ENCODE results near the gene TKTL1. TPM values are rescaled to one million over a fixed set of nuclear protein-coding genes. Genes with fewer than 3 reads are reported as not detected.

Gene TKTL1
- total RNA-seq, 1 experiment from 2014 or later, result not detected

GRCh38 chrX:154320406-154320805, 24.8 kb downstream of the TKTL1 start:
- Histone ChIP-seq H3K27ac (no peak overlapping the region), H3K4me1 (replicated peaks) (peaks cover 10% of the 10 kb centered on the region), H3K27me3 (replicated peaks) (0 out of 2 replicates have a peak, but pooled peaks cover 3% of the 10 kb centered on the region), H3K4me3 (no peak overlapping the region), H3K36me3 (no peaks in the 10 kb centered on the region), H3K9me3 (replicated peaks) (no peaks in the 10 kb centered on the region)
- no peak for DNase-seq (ENCODE audit: low read depth in 1 of 2, low spot score in 2 of 2)

- 0 out of 2 replicates have a peak, but pooled peaks cover 3% of the 10 kb centered on the region for H3K27me3 ChIP-seq (replicated peaks)
- DNase-seq (ENCODE audit: low read depth in 1 of 2, low spot score in 2 of 2), result no peak
- H3K27ac ChIP-seq, result no peak overlapping the region
- H3K4me3 ChIP-seq, result no peak overlapping the region
- peaks cover 10% of the 10 kb centered on the region for H3K4me1 ChIP-seq (replicated peaks)
- no peaks in the 10 kb centered on the region for H3K9me3 ChIP-seq (replicated peaks)
- H3K36me3 ChIP-seq, result no peaks in the 10 kb centered on the region
Measured at GRCh38 chrX:154321152-154321551, 25.6 kb downstream of the TKTL1 start.

GRCh38 chrX:154321594-154321993, 26.0 kb downstream of the TKTL1 start:
- Histone ChIP-seq H3K4me1 (replicated peaks) (peaks cover 10% of the 10 kb centered on the region), H3K4me3 (no peak overlapping the region), H3K36me3 (no peaks in the 10 kb centered on the region), H3K9me3 (replicated peaks) (no peaks in the 10 kb centered on the region), H3K27me3 (replicated peaks) (0 out of 2 replicates have a peak, but pooled peaks cover 3% of the 10 kb centered on the region), H3K27ac (no peak overlapping the region)
- no peak for DNase-seq (ENCODE audit: low read depth in 1 of 2, low spot score in 2 of 2)

- Histone ChIP-seq H3K27me3 (replicated peaks) (0 out of 2 replicates have a peak, but pooled peaks cover 3% of the 10 kb centered on the region), H3K4me3 (no peak overlapping the region), H3K9me3 (replicated peaks) (no peaks in the 10 kb centered on the region), H3K4me1 (replicated peaks) (peaks cover 10% of the 10 kb centered on the region), H3K36me3 (no peaks in the 10 kb centered on the region), H3K27ac (no peak overlapping the region)
- no peak for DNase-seq (ENCODE audit: low read depth in 1 of 2, low spot score in 2 of 2)
Measured at GRCh38 chrX:154322890-154323289, 27.3 kb downstream of the TKTL1 start.

- no peaks in the 10 kb centered on the region for H3K9me3 ChIP-seq (replicated peaks)
- no peak for DNase-seq (ENCODE audit: low read depth in 1 of 2, low spot score in 2 of 2)
- peaks cover 10% of the 10 kb centered on the region for H3K4me1 ChIP-seq (replicated peaks)
- H3K27ac ChIP-seq, result no peak overlapping the region
- no peaks in the 10 kb centered on the region for H3K36me3 ChIP-seq
- no peak overlapping the region for H3K4me3 ChIP-seq
- H3K27me3 ChIP-seq (replicated peaks), result 0 out of 2 replicates have a peak, but pooled peaks cover 3% of the 10 kb centered on the region
Measured at GRCh38 chrX:154323537-154323936, 27.9 kb downstream of the TKTL1 start.

GRCh38 chrX:154325541-154325940, 29.9 kb downstream of the TKTL1 start:
- Histone ChIP-seq H3K4me3 (no peak overlapping the region), H3K27me3 (replicated peaks) (0 out of 2 replicates have a peak, but pooled peaks cover 3% of the 10 kb centered on the region), H3K27ac (no peak overlapping the region), H3K36me3 (no peaks in the 10 kb centered on the region), H3K4me1 (replicated peaks) (peaks cover 10% of the 10 kb centered on the region), H3K9me3 (replicated peaks) (no peaks in the 10 kb centered on the region)
- peak; percentile 49 to 54 for DNase-seq (ENCODE audit: low read depth in 1 of 2, low spot score in 2 of 2)

GRCh38 chrX:154327038-154327820, 31.6 kb downstream of the TKTL1 start:
- no peaks in the 10 kb centered on the region for H3K9me3 ChIP-seq (replicated peaks)
- H3K36me3 ChIP-seq, result no peaks in the 10 kb centered on the region
- H3K4me3 ChIP-seq, result no peak overlapping the region
- H3K27me3 ChIP-seq (replicated peaks), result 0 out of 2 replicates have a peak, but pooled peaks cover 3% of the 10 kb centered on the region
- no peak overlapping the region for H3K27ac ChIP-seq
- no peak for DNase-seq (ENCODE audit: low read depth in 1 of 2, low spot score in 2 of 2)
- peaks cover 10% of the 10 kb centered on the region for H3K4me1 ChIP-seq (replicated peaks)

- Histone ChIP-seq H3K36me3 (no peaks in the 10 kb centered on the region), H3K4me3 (no peak overlapping the region), H3K27me3 (replicated peaks) (0 out of 2 replicates have a peak, but pooled peaks cover 3% of the 10 kb centered on the region), H3K4me1 (replicated peaks) (peaks cover 10% of the 10 kb centered on the region), H3K9me3 (replicated peaks) (no peaks in the 10 kb centered on the region), H3K27ac (no peak overlapping the region)
- DNase-seq (ENCODE audit: low read depth in 1 of 2, low spot score in 2 of 2), result no peak
Measured at GRCh38 chrX:154328646-154329045, 33.1 kb downstream of the TKTL1 start.

- Histone ChIP-seq H3K27me3 (replicated peaks) (0 out of 2 replicates have a peak, but pooled peaks cover 3% of the 10 kb centered on the region), H3K27ac (no peak overlapping the region), H3K9me3 (replicated peaks) (no peaks in the 10 kb centered on the region), H3K4me3 (no peak overlapping the region), H3K36me3 (no peaks in the 10 kb centered on the region), H3K4me1 (replicated peaks) (peaks cover 10% of the 10 kb centered on the region)
- no peak for DNase-seq (ENCODE audit: low read depth in 1 of 2, low spot score in 2 of 2)
Measured at GRCh38 chrX:154329294-154329693, 33.7 kb downstream of the TKTL1 start.

GRCh38 chrX:154332561-154332960, 37.0 kb downstream of the TKTL1 start:
- DNase-seq (ENCODE audit: low read depth in 1 of 2, low spot score in 2 of 2), result no peak
- H3K4me1 ChIP-seq (replicated peaks), result no peaks in the 10 kb centered on the region

GRCh38 chrX:154333116-154333515, 37.5 kb downstream of the TKTL1 start:
- no peaks in the 10 kb centered on the region for H3K4me1 ChIP-seq (replicated peaks)
- no peak for DNase-seq (ENCODE audit: low read depth in 1 of 2, low spot score in 2 of 2)
- no peaks in the 10 kb centered on the region for H3K9me3 ChIP-seq (replicated peaks)
- H3K36me3 ChIP-seq, result no peaks in the 10 kb centered on the region
- H3K4me3 ChIP-seq, result no peak overlapping the region
- H3K27me3 ChIP-seq (replicated peaks), result no peaks in the 10 kb centered on the region
- H3K27ac ChIP-seq, result no peak overlapping the region

More at GRCh38 chrX:154332561-154332960, 37.0 kb downstream of the TKTL1 start:
- no peaks in the 10 kb centered on the region for H3K9me3 ChIP-seq (replicated peaks)
- no peak overlapping the region for H3K4me3 ChIP-seq
- no peaks in the 10 kb centered on the region for H3K36me3 ChIP-seq
- H3K27ac ChIP-seq, result no peak overlapping the region
- no peaks in the 10 kb centered on the region for H3K27me3 ChIP-seq (replicated peaks)

GRCh38 chrX:154333837-154334271, 38.3 kb downstream of the TKTL1 start:
- no peaks in the 10 kb centered on the region for H3K27me3 ChIP-seq (replicated peaks)
- H3K4me1 ChIP-seq (replicated peaks), result no peaks in the 10 kb centered on the region
- no peak overlapping the region for H3K27ac ChIP-seq
- H3K9me3 ChIP-seq (replicated peaks), result no peaks in the 10 kb centered on the region
- H3K4me3 ChIP-seq, result no peak overlapping the region
- no peak for DNase-seq (ENCODE audit: low read depth in 1 of 2, low spot score in 2 of 2)
- no peaks in the 10 kb centered on the region for H3K36me3 ChIP-seq

- H3K27ac ChIP-seq, result no peak overlapping the region
- no peaks in the 10 kb centered on the region for H3K4me1 ChIP-seq (replicated peaks)
- no peaks in the 10 kb centered on the region for H3K9me3 ChIP-seq (replicated peaks)
- no peaks in the 10 kb centered on the region for H3K36me3 ChIP-seq
- no peak for DNase-seq (ENCODE audit: low read depth in 1 of 2, low spot score in 2 of 2)
- H3K27me3 ChIP-seq (replicated peaks), result no peaks in the 10 kb centered on the region
- H3K4me3 ChIP-seq, result no peak overlapping the region
Measured at GRCh38 chrX:154334496-154334895, 38.9 kb downstream of the TKTL1 start.
